ENCODE measurements around the gene TRIM31. TPM values are rescaled to one million over a fixed set of nuclear protein-coding genes. Genes with fewer than 3 reads are reported as not detected.

TRIM31 gene
- total RNA-seq, 1 experiment from 2014 or later = not detected

DNA sequence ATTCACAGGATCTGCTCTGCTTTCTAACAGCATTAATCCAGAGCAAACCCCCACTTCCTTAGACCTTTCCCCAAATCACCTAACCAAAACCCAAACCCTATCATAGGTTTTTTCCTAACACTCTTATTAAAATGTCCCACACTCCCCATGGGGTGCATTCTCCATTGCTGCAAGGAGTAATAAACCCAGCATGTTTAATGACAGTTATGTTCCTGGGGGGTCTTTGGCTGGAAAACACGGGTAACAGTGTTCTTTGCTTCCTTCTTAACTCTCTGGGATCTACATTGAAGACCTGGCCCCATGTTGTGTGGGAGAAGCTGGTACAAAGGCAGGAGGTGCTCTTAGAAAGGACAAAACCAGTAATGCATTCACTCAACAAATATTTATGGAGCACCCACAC, 16.1 kb downstream of the TRIM31 start:
- Histone ChIP-seq H3K27ac (no peak overlapping the region), H3K4me3 (no peak overlapping the region), H3K36me3 (no peaks in the 10 kb centered on the region), H3K4me1 (replicated peaks) (peaks cover 22% of the 10 kb centered on the region), H3K27me3 (replicated peaks) (peaks cover 32% of the 10 kb centered on the region), H3K9me3 (replicated peaks) (no peaks in the 10 kb centered on the region)
- no peak for DNase-seq (ENCODE audit: low read depth in 1 of 2, low spot score in 2 of 2)

DNA sequence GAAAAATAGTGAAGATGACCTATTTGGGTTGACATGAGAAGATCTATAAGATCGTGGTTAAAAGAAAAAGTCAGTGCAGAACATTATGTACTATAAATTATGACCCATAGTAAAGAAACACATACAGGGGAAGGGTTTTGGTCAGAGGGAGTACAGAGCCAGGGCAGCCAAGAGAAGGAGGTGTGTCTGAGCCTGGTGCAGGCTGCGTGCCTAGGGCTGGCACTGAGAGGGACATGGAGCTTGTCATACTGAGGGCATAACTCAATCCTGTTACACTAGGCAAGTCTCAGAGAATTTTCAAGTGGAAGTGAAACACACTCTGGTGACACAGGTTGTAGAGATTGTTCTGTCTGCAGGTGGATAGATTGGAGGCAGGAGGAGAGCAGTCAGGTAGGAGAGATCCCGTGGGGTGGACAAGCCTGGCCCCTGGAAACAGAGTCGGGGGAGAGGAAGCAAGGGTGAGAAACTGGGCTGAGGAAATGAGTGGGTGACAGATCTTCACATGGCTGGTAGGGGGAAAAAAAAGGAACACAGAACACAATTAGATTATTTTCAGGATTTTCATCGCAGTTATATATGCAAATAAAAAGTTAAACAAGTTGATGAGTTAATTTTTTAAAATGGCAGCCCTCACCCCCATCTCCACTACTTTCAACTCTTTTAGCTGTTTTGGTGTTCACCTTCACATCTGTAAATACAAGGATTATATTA, 18.8 kb downstream of the TRIM31 start:
- H3K4me1 ChIP-seq (replicated peaks) = peaks cover 11% of the 10 kb centered on the region
- no peak overlapping the region for H3K4me3 ChIP-seq
- H3K9me3 ChIP-seq (replicated peaks) = no peaks in the 10 kb centered on the region
- H3K27me3 ChIP-seq (replicated peaks) = peaks cover 10% of the 10 kb centered on the region
- no peak for DNase-seq (ENCODE audit: low read depth in 1 of 2, low spot score in 2 of 2)
- no peak overlapping the region for H3K27ac ChIP-seq
- H3K36me3 ChIP-seq = no peaks in the 10 kb centered on the region

DNA sequence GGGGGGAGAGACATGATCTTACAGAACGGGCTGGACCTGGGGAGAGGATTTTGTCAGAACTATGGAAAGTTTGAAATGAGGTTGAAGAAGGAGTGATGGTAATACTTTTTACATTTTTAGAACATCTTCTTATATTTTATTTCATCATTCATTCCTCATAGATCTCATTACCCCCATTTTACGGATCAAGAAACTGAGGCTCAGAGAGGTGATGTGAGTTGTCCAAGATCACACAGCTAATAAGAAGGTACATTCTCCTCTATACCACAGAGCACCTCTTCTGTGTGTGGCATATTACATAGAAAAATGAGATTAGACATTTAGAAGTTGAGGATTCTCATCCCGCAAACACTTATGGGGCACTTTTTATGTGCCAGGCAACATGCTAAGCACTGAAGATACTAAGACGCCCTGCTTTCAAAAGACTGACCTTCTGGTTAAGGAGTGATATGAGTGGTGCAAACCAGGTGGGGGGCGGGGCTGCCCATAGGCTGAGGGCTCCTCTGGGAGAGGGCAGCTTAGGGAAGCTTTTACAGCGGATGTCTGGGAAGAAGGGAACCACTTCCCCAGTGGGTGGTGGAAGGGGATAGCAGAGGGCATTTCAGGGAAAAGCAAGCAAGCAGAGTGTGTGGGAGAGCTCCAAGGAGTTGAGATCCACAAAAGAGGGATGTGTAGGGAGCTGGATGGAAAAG, 19.9 kb downstream of the TRIM31 start:
- no peak for DNase-seq (ENCODE audit: low read depth in 1 of 2, low spot score in 2 of 2)
- H3K9me3 ChIP-seq (replicated peaks) = no peaks in the 10 kb centered on the region
- no peaks in the 10 kb centered on the region for H3K36me3 ChIP-seq
- H3K27ac ChIP-seq = no peak overlapping the region
- peaks cover 7% of the 10 kb centered on the region for H3K27me3 ChIP-seq (replicated peaks)
- H3K4me1 ChIP-seq (replicated peaks) = peaks cover 11% of the 10 kb centered on the region
- H3K4me3 ChIP-seq = no peak overlapping the region

DNA sequence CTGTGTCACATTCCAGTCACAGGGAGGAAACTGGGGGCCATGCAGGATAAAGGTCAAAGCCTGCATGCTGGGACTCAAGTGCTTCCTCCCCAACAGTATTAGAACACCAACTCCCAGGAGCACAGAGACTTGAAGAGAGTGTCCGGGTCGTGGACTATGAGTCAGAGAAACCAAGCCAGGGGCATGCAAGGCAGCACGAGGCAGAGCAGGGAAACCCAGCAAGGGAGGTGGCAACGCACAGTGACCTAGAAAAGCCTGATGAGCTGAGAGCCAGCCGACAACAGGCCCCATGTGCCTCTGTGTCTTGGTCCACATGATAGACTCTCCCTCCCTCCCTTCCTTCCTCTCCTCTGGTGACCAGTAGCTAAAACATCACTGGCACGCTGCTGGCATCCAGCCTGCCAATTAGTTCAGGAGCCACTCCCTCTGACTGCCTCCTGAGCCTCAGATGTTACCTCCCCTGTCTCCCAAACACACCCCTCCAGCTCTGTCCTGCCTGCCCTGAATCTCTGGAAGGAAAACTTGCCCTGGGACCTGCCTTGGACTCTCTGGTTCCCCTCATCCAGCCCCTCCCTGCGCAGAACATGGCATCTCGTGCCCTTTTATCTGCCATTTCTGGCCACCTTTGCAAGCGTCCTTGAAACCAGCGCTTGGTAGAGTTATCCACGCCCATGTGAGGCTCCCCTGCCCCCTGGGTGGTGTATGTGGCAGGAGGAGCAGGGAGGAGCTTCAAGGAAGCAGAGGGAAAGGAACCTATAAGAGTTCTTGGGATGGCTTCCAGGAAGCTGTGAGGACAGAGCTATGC, 21.1 kb downstream of the TRIM31 start:
- H3K4me3 ChIP-seq = no peak overlapping the region
- H3K27ac ChIP-seq = no peak overlapping the region
- H3K9me3 ChIP-seq (replicated peaks) = no peaks in the 10 kb centered on the region
- no peak for DNase-seq (ENCODE audit: low read depth in 1 of 2, low spot score in 2 of 2)
- peaks cover 6% of the 10 kb centered on the region for H3K4me1 ChIP-seq (replicated peaks)
- peaks cover 7% of the 10 kb centered on the region for H3K27me3 ChIP-seq (replicated peaks)
- H3K36me3 ChIP-seq = no peaks in the 10 kb centered on the region

DNA sequence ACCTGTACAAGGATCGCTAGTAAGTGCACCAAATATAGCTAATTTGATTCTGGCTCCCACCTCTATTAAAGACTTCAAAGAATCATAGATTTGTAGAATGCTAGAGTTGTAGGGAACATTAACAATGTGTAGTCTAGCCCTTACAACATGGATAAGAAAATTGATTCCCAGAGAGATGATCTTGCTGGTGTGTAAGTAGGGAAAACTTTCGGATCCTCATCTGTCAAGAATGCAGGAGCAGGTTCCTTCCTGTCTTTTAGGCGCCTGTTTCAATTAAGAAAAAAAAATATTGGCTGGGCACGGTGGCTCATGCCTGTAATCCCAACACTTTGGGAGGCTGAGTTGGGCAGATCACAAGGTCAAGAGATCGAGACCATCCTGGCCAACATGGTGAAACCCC, 25.0 kb downstream of the TRIM31 start:
- no peak for DNase-seq (ENCODE audit: low read depth in 1 of 2, low spot score in 2 of 2)
- Histone ChIP-seq H3K4me1 (replicated peaks) (peaks cover 6% of the 10 kb centered on the region), H3K27me3 (replicated peaks) (peaks cover 7% of the 10 kb centered on the region), H3K36me3 (no peaks in the 10 kb centered on the region), H3K27ac (no peak overlapping the region), H3K9me3 (replicated peaks) (no peaks in the 10 kb centered on the region), H3K4me3 (no peak overlapping the region)

DNA sequence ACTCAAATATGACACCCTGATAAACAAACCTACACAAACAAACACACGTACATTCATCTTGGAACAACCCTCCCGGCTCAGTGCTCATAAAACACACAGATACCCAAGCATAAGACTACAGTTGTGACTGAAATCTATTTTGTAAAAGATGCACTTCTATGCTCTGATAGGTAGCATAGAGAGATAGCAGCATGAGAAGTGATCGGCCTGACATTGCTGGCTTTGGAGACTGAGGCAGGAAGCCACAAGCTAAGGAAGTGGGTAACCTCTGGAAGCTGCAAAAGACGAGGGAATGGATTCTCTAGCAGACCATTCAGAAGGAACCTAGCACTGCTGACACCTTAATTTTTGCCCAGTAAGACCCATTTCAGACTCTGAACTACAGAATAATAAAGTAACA, 35.7 kb downstream of the TRIM31 start:
- H3K9me3 ChIP-seq (replicated peaks) = no peaks in the 10 kb centered on the region; the same call in 1 of the 2 replicates
- no peak overlapping the region for H3K27ac ChIP-seq
- H3K4me3 ChIP-seq = no peak overlapping the region
- H3K27me3 ChIP-seq (replicated peaks) = peaks cover 66% of the 10 kb centered on the region
- H3K4me1 ChIP-seq (replicated peaks) = peaks cover 16% of the 10 kb centered on the region
- DNase-seq (ENCODE audit: low read depth in 1 of 2, low spot score in 2 of 2) = no peak
- H3K36me3 ChIP-seq = no peaks in the 10 kb centered on the region

DNA sequence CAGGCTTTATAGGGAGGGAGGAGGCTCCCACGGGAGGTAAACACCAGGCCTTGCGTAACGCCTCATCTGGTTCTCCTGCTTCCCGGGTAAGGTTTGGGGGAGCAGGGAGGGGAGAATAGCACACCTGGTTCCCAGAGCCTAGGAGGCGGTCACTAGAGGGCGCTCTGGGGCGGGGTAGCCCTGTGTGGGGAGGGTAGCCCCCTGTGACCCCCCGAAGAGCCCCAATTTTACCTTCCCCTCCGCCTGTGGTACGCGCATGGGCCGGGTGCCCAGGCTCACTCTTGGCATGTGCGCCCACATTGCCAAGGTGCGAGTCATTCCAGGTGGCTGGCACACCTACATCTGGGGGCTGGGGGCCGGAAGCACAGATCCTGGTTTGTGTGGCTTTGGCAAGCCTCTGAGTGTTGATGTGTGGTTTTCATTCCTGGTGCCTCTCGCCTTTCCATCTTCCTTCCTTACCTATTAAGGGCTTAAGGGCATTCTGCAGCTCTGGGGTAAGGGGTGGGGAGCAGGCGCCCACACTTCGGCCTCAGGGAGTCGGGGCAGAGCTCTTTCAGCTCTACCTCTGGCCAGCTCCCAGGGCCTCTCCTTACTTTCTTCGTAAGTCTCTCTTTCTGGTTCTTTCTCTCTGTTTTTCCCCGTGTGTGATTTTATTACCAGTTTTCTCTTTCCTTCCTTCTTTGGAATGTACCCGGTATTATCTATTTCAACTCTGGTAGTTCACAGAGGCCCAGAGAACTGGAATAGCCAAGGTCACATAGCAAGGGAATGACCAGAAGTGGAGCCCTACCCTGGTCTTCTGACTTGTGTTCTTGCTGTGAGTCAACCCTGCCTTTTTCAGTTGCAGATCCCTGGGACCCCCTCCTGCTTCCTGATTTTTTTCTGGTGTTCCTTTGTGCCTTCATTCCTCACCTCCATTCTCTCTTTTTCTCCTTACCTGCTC, 36.8 kb downstream of the TRIM31 start:
- no peak for DNase-seq (ENCODE audit: low read depth in 1 of 2, low spot score in 2 of 2)

DNA sequence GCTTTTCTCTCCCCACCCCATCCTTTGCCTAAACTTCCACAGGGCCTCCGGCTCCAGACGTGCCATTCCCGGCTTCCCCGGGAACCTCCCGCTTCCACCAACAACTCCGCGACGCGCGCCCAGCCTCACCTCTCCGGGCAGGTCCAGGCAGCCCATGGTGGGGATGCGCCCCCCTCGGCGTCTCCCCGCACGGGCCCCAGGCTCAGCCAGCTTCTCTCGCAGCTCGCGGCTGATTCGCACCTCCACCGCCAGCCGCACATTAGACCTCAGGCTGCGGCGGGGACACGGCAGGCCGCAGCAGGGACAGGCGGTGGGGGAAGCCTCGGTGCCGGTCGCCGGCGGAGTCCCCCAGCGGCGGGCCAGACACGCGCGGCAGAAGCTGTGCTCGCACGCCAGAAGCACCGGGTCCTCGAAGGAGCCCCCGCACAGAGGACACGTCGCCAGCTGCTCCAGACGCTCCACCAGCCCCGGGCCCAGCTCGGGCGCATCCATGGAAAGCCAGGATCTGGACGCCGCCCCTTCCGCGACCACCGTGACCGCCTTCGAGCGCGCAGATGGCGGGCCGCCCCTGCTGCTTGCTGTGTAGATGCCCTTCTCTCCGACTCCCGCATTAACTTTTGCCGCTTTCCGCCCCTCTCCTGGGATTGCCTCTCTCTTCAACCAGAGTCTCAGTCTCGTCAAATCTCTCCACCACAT, 37.6 kb downstream of the TRIM31 start, which contains the start of gene RNF39:
RNF39 (minus strand) TSS at position 676 of the 696 bp plus-strand sequence; CDS start at position 492, 184 bp downstream.
- Histone ChIP-seq H3K4me1 (replicated peaks) (peaks cover 16% of the 10 kb centered on the region), H3K27ac (no peak within 1 kb of the TSS), H3K9me3 (replicated peaks) (no peaks in the 10 kb centered on the region; the same call in 1 of the 2 replicates), H3K36me3 (no peaks in the 10 kb centered on the region), H3K4me3 (no peak within 1 kb of the TSS), H3K27me3 (replicated peaks) (peaks cover 66% of the 10 kb centered on the region)
- DNase-seq (ENCODE audit: low read depth in 1 of 2, low spot score in 2 of 2) = no peak

More for the DNA sequence above, 36.8 kb downstream of the TRIM31 start:
- no peaks in the 10 kb centered on the region for H3K36me3 ChIP-seq
- peaks cover 66% of the 10 kb centered on the region for H3K27me3 ChIP-seq (replicated peaks)
- H3K27ac ChIP-seq = no peak overlapping the region
- H3K4me1 ChIP-seq (replicated peaks) = peaks cover 16% of the 10 kb centered on the region
- H3K4me3 ChIP-seq = no peak overlapping the region
- no peaks in the 10 kb centered on the region; the same call in 1 of the 2 replicates for H3K9me3 ChIP-seq (replicated peaks)

DNA sequence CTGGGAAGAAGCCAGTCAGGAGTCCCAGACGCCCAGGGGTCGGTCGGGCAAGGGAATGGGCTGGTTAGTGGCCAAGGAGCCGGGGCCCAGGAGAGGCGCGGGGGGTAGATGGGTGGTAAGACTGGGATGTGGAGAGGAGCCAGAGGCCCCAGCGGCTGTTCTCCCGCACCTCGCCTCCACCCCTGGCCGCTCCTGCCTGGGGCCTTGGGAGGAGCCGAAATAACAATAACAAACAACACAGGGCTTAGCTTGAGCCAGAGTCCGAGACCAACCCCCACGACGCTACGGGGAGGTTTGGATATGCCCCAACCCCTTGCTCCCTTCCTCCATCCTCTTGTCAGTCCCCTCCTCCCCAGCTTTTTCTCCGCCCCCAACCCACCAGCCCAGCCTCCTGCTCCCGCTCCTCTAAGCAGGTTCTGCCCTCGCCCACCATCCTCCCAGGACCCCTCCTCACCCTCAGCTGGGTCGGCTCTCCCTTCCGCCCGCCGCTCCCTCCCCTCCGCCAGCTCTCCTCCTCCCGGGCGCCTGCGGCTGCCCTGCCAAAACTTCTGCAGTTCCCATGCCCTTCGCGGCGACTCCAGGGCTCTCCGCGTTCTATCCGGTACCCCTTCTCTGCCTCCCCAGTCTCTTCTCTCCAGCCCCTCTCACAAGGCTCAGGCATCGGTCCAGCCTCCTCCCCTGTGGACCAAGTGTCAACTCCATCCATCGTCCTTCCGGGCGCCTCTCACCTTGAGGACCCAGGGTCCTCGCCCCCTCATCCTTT, 38.4 kb downstream of the TRIM31 start:
- Histone ChIP-seq H3K4me3 (no peak overlapping the region), H3K4me1 (replicated peaks) (peaks cover 16% of the 10 kb centered on the region), H3K36me3 (no peaks in the 10 kb centered on the region), H3K9me3 (replicated peaks) (no peaks in the 10 kb centered on the region; the same call in 1 of the 2 replicates), H3K27ac (no peak overlapping the region), H3K27me3 (replicated peaks) (peaks cover 64% of the 10 kb centered on the region)
- DNase-seq (ENCODE audit: low read depth in 1 of 2, low spot score in 2 of 2) = no peak

DNA sequence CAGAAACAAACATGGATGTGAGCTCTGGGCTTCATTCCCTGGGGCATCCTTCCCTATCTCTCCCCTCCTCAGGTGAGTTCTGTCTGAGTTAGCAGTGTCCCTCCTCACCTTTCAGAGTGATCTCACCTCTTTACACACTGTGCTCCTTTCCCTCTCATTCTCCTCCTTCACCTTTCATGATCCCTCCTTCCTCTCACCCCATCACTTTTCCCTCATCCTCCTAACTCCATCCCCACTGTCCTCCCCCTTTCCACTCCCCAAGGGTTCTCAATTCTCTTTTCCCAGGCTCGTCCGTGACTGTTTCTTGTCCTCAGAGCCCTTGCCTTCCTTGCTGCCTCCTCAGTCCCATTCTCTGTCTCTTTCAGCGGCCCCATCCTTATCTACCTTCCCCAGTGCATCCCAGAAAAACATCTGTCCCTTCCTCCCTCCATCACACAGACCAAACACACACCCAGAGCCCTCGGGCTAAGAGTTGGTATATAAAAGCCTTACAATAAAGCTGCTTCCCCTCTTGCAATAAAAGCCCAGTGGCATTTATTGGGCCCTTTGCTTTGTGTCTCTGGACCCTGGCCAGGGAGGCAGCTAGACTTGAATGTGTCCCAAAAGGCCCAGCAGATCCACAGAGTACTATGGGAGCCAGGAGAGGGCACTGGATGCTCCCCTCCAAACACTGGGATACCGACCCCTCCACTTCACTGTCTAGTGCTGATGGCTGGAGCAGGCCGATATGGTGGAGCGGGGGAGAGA, 39.2 kb downstream of the TRIM31 start:
- H3K27me3 ChIP-seq (replicated peaks) = peaks cover 58% of the 10 kb centered on the region
- no peak overlapping the region for H3K4me3 ChIP-seq
- H3K9me3 ChIP-seq (replicated peaks) = no peaks in the 10 kb centered on the region; the same call in 1 of the 2 replicates
- H3K4me1 ChIP-seq (replicated peaks) = peaks cover 16% of the 10 kb centered on the region
- no peak for DNase-seq (ENCODE audit: low read depth in 1 of 2, low spot score in 2 of 2)
- no peak overlapping the region for H3K27ac ChIP-seq
- no peaks in the 10 kb centered on the region for H3K36me3 ChIP-seq

DNA sequence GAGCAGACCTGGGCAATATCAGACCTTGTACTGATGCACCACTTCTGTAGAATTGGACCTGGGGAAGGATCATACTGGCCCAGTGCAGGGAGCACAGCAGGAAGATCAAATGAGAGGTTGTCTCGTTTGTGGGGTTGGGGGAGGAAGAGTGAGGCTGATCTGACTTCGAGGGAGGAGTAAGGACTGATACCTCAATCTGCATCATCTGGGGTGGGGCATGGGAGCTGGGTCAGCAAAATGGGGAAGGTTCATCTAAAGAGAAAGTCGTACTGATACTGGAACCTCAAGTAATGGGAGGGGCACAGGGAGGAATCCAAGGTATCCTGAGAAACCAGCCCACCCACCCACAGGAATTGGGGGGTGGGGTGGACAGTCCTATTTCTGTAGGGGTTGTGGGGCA, 41.0 kb downstream of the TRIM31 start:
- no peak overlapping the region for H3K4me3 ChIP-seq
- H3K36me3 ChIP-seq = no peaks in the 10 kb centered on the region
- H3K9me3 ChIP-seq (replicated peaks) = no peaks in the 10 kb centered on the region; the same call in 1 of the 2 replicates
- DNase-seq (ENCODE audit: low read depth in 1 of 2, low spot score in 2 of 2) = no peak
- H3K27ac ChIP-seq = no peak overlapping the region
- H3K27me3 ChIP-seq (replicated peaks) = peaks cover 40% of the 10 kb centered on the region
- peaks cover 22% of the 10 kb centered on the region for H3K4me1 ChIP-seq (replicated peaks)
